Measurements from ENCODE around the gene EBF3. TPM values are rescaled to one million over a fixed set of nuclear protein-coding genes. Genes with fewer than 3 reads are reported as not detected.

The EBF3 gene
- total RNA-seq, 1 donor from 2014 or later, result 33.4 TPM

DNA sequence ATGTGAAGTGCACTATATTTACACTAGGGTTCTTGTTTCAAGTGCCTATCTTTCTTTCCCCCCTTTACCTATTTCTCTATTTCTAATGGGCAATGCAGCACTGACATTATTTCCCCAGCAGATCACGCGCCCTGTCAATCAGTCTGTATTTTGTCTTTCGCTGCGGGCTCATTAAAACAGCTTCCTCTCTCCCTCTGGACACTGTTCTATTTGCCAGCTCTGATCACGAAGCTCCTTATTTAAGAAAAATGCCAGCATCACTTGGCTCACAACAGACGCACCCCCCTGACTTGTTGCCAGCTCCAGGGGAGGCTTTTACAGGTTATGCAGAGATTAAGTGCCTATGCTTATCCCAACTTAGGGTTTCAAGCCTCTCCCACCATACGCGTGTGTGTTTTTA lies 78.5 kb downstream of the EBF3 start:
- peaks cover 0 to 7% (median 0%) of the 10 kb centered on the region in 3 donors for H3K36me3 ChIP-seq (ENCODE audit: control insufficient read depth in 3 of 3, insufficient read depth in 3 of 3, low read length in 3 of 3)
- no peak overlapping the region for H3K27ac ChIP-seq (ENCODE audit: low read depth, low read length)
- no peak overlapping the region for H3K9ac ChIP-seq (ENCODE audit: low read depth in 1 of 3, low read length in 3 of 3)
- H3K4me1 ChIP-seq (ENCODE audit: control insufficient read depth in 3 of 3, insufficient read depth in 3 of 3, low read length in 3 of 3), result peaks cover 0 to 6% (median 2%) of the 10 kb centered on the region in 3 donors
- H3K4me3 ChIP-seq (ENCODE audit: low read length in 3 of 3), result no peak overlapping the region
- no peaks in the 10 kb centered on the region for H3K27me3 ChIP-seq (ENCODE audit: control insufficient read depth in 3 of 3, insufficient read depth in 3 of 3, low read length in 3 of 3)
- no peaks in the 10 kb centered on the region for H3K9me3 ChIP-seq (ENCODE audit: control insufficient read depth in 3 of 3, low read length in 3 of 3)

GRCh38 chr10:129884398-129885078 lies 79.5 kb downstream of the EBF3 start:
- Histone ChIP-seq H3K4me3 (ENCODE audit: low read length in 3 of 3) (no peak overlapping the region), H3K27me3 (ENCODE audit: control insufficient read depth in 3 of 3, insufficient read depth in 3 of 3, low read length in 3 of 3) (no peaks in the 10 kb centered on the region), H3K9ac (ENCODE audit: low read depth in 1 of 3, low read length in 3 of 3) (no peak overlapping the region), H3K9me3 (ENCODE audit: control insufficient read depth in 3 of 3, low read length in 3 of 3) (no peaks in the 10 kb centered on the region), H3K27ac (ENCODE audit: low read depth, low read length) (no peak overlapping the region), H3K36me3 (ENCODE audit: control insufficient read depth in 3 of 3, insufficient read depth in 3 of 3, low read length in 3 of 3) (peaks cover 0 to 7% (median 0%) of the 10 kb centered on the region in 3 donors), H3K4me1 (ENCODE audit: control insufficient read depth in 3 of 3, insufficient read depth in 3 of 3, low read length in 3 of 3) (peaks cover 0 to 6% (median 5%) of the 10 kb centered on the region in 3 donors)

- Histone ChIP-seq H3K4me1 (ENCODE audit: control insufficient read depth in 3 of 3, insufficient read depth in 3 of 3, low read length in 3 of 3) (peaks cover 0 to 5% (median under 1%) of the 10 kb centered on the region in 3 donors), H3K9ac (ENCODE audit: low read depth in 1 of 3, low read length in 3 of 3) (no peak overlapping the region), H3K36me3 (ENCODE audit: control insufficient read depth in 3 of 3, insufficient read depth in 3 of 3, low read length in 3 of 3) (peaks cover 0 to 7% (median 0%) of the 10 kb centered on the region in 3 donors), H3K9me3 (ENCODE audit: control insufficient read depth in 3 of 3, low read length in 3 of 3) (no peaks in the 10 kb centered on the region), H3K27ac (ENCODE audit: low read depth, low read length) (no peak overlapping the region), H3K4me3 (ENCODE audit: low read length in 3 of 3) (no peak overlapping the region), H3K27me3 (ENCODE audit: control insufficient read depth in 3 of 3, insufficient read depth in 3 of 3, low read length in 3 of 3) (no peaks in the 10 kb centered on the region)
Observed at GRCh38 chr10:129883626-129884397, 80.3 kb downstream of the EBF3 start.

DNA sequence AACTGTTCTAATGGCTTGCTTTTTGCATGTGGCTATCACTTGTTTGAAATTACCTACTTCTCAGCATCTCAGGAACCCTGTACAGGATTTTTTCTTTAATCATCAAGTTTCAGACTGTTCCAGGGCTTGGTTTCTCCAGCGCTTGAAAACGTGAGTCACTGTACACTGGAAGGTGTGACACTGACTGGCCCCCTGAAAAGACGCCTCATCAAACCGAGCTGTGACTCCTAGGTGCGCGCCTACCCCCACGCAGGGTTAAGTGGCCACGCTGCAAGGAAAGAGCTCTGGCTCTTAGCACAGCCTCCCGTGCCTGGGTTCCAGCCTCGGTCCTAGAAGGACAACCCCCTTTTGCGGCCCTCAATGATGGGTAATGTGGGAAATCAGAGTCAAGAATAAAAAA lies 81.0 kb downstream of the EBF3 start:
- Histone ChIP-seq H3K36me3 (ENCODE audit: control insufficient read depth in 3 of 3, insufficient read depth in 3 of 3, low read length in 3 of 3) (peaks cover 0 to 7% (median 0%) of the 10 kb centered on the region in 3 donors), H3K4me1 (ENCODE audit: control insufficient read depth in 3 of 3, insufficient read depth in 3 of 3, low read length in 3 of 3) (peaks cover 0 to 5% (median 0%) of the 10 kb centered on the region in 3 donors), H3K4me3 (ENCODE audit: low read length in 3 of 3) (no peak overlapping the region), H3K9me3 (ENCODE audit: control insufficient read depth in 3 of 3, low read length in 3 of 3) (no peaks in the 10 kb centered on the region), H3K9ac (ENCODE audit: low read depth in 1 of 3, low read length in 3 of 3) (no peak overlapping the region), H3K27ac (ENCODE audit: low read depth, low read length) (no peak overlapping the region), H3K27me3 (ENCODE audit: control insufficient read depth in 3 of 3, insufficient read depth in 3 of 3, low read length in 3 of 3) (no peaks in the 10 kb centered on the region)

DNA sequence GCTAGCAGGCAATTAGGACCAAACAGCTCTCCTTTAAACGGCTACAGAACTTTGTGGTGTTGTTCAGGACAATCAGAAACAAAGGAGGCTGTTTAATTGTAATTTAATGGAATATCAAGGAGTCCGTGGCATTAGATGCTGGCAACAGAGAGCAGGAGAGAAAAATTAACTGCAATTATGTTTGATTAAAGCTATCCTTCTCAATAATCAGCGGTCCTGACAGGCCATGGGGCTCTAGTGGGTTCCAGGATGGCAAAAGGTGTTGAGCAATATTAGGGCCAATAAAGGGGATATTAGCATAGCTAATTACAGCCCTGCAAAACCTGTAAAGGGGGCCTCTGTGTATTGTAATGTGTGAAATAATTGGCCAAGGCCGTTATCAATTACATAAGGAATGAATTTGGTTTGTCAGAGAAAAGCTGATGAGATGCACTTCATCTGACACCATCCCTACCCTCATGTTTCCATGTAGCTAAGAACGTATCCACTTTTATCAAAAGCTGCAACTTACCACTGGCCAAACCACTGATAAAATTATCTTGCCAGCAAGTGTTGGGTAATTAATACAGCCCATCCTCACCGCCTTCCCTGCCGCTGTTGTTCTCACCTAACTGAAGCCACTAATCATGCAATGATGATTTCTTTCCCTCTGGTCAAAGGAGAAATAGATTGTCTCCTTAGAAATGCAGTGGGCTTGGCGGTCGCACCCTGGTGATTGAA lies 81.6 kb downstream of the EBF3 start:
- no peaks in the 10 kb centered on the region for H3K27me3 ChIP-seq (ENCODE audit: control insufficient read depth in 3 of 3, insufficient read depth in 3 of 3, low read length in 3 of 3)
- no peak overlapping the region for H3K27ac ChIP-seq (ENCODE audit: low read depth, low read length)
- no peaks in the 10 kb centered on the region for H3K9me3 ChIP-seq (ENCODE audit: control insufficient read depth in 3 of 3, low read length in 3 of 3)
- H3K9ac ChIP-seq (ENCODE audit: low read depth in 1 of 3, low read length in 3 of 3), result no peak overlapping the region
- peaks cover 0 to 1% (median 0%) of the 10 kb centered on the region in 3 donors for H3K36me3 ChIP-seq (ENCODE audit: control insufficient read depth in 3 of 3, insufficient read depth in 3 of 3, low read length in 3 of 3)
- H3K4me3 ChIP-seq (ENCODE audit: low read length in 3 of 3), result no peak overlapping the region
- peaks cover 0 to 5% (median 0%) of the 10 kb centered on the region in 3 donors for H3K4me1 ChIP-seq (ENCODE audit: control insufficient read depth in 3 of 3, insufficient read depth in 3 of 3, low read length in 3 of 3)

GRCh38 chr10:129881641-129882040 lies 82.4 kb downstream of the EBF3 start:
- H3K27me3 ChIP-seq (ENCODE audit: control insufficient read depth in 3 of 3, insufficient read depth in 3 of 3, low read length in 3 of 3), result no peaks in the 10 kb centered on the region
- H3K27ac ChIP-seq (ENCODE audit: low read depth, low read length), result no peak overlapping the region
- no peaks in the 10 kb centered on the region for H3K9me3 ChIP-seq (ENCODE audit: control insufficient read depth in 3 of 3, low read length in 3 of 3)
- peaks cover 0 to 5% (median 0%) of the 10 kb centered on the region in 3 donors for H3K4me1 ChIP-seq (ENCODE audit: control insufficient read depth in 3 of 3, insufficient read depth in 3 of 3, low read length in 3 of 3)
- H3K36me3 ChIP-seq (ENCODE audit: control insufficient read depth in 3 of 3, insufficient read depth in 3 of 3, low read length in 3 of 3), result peaks cover 0 to 2% (median 0%) of the 10 kb centered on the region in 3 donors
- H3K9ac ChIP-seq (ENCODE audit: low read depth in 1 of 3, low read length in 3 of 3), result no peak overlapping the region
- no peak overlapping the region for H3K4me3 ChIP-seq (ENCODE audit: low read length in 3 of 3)

- no peak overlapping the region for H3K9ac ChIP-seq (ENCODE audit: low read depth in 1 of 3, low read length in 3 of 3)
- H3K36me3 ChIP-seq (ENCODE audit: control insufficient read depth in 3 of 3, insufficient read depth in 3 of 3, low read length in 3 of 3), result peaks cover 0 to 8% (median 3%) of the 10 kb centered on the region in 3 donors
- no peak overlapping the region for H3K4me3 ChIP-seq (ENCODE audit: low read length in 3 of 3)
- H3K4me1 ChIP-seq (ENCODE audit: control insufficient read depth in 3 of 3, insufficient read depth in 3 of 3, low read length in 3 of 3), result peaks cover 0 to 5% (median 0%) of the 10 kb centered on the region in 3 donors
- H3K27me3 ChIP-seq (ENCODE audit: control insufficient read depth in 3 of 3, insufficient read depth in 3 of 3, low read length in 3 of 3), result no peaks in the 10 kb centered on the region
- H3K9me3 ChIP-seq (ENCODE audit: control insufficient read depth in 3 of 3, low read length in 3 of 3), result no peaks in the 10 kb centered on the region
- no peak overlapping the region for H3K27ac ChIP-seq (ENCODE audit: low read depth, low read length)
Observed at GRCh38 chr10:129880191-129880870, 83.7 kb downstream of the EBF3 start.

GRCh38 chr10:129879655-129880054 lies 84.4 kb downstream of the EBF3 start:
- Histone ChIP-seq H3K4me3 (ENCODE audit: low read length in 3 of 3) (no peak overlapping the region), H3K27me3 (ENCODE audit: control insufficient read depth in 3 of 3, insufficient read depth in 3 of 3, low read length in 3 of 3) (no peaks in the 10 kb centered on the region)

GRCh38 chr10:129878835-129879234 lies 85.2 kb downstream of the EBF3 start:
- Histone ChIP-seq H3K27me3 (ENCODE audit: control insufficient read depth in 3 of 3, insufficient read depth in 3 of 3, low read length in 3 of 3) (no peaks in the 10 kb centered on the region), H3K27ac (ENCODE audit: low read depth, low read length) (no peak overlapping the region), H3K4me3 (ENCODE audit: low read length in 3 of 3) (no peak overlapping the region), H3K36me3 (ENCODE audit: control insufficient read depth in 3 of 3, insufficient read depth in 3 of 3, low read length in 3 of 3) (peaks cover 0 to 14% (median 3%) of the 10 kb centered on the region in 3 donors), H3K4me1 (ENCODE audit: control insufficient read depth in 3 of 3, insufficient read depth in 3 of 3, low read length in 3 of 3) (peaks cover 0 to 3% (median 0%) of the 10 kb centered on the region in 3 donors), H3K9me3 (ENCODE audit: control insufficient read depth in 3 of 3, low read length in 3 of 3) (no peaks in the 10 kb centered on the region), H3K9ac (ENCODE audit: low read depth in 1 of 3, low read length in 3 of 3) (no peak overlapping the region)

More at GRCh38 chr10:129879655-129880054, 84.4 kb downstream of the EBF3 start:
- peaks cover 0 to 8% (median 3%) of the 10 kb centered on the region in 3 donors for H3K36me3 ChIP-seq (ENCODE audit: control insufficient read depth in 3 of 3, insufficient read depth in 3 of 3, low read length in 3 of 3)
- no peak overlapping the region for H3K27ac ChIP-seq (ENCODE audit: low read depth, low read length)
- peaks cover 0 to 3% (median 0%) of the 10 kb centered on the region in 3 donors for H3K4me1 ChIP-seq (ENCODE audit: control insufficient read depth in 3 of 3, insufficient read depth in 3 of 3, low read length in 3 of 3)
- no peaks in the 10 kb centered on the region for H3K9me3 ChIP-seq (ENCODE audit: control insufficient read depth in 3 of 3, low read length in 3 of 3)
- no peak overlapping the region for H3K9ac ChIP-seq (ENCODE audit: low read depth in 1 of 3, low read length in 3 of 3)
